ENCODE data around the gene TMEM121.

DNA sequence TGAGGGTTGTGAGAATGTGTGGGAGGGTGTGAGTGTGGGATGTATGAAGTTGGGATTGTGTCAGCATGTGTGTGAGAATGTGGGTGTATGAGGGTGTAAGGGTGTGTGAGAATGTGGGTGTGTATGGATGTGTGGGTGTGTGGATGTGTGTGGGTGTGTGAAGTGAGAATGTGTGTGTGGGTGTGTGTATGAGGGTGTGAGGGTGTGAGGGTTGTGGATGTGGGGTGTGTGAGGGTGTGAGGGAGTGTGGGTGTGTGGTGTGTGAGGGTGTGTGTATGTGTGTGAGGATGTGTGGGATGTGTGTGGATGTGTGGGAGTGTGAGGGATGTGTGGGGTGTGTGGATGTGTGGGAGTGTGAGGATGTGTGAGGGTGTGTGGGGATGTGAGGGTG lies 37.0 kb downstream of the TMEM121 start:
- no peak for TF ChIP-seq CTCF (IDR thresholded peaks at IDR 0.05)
- TF ChIP-seq POLR2A (IDR thresholded peaks at IDR 0.05), result no peak
